A549 (cell line): ENCODE data around the gene CAV2. TPM values are rescaled to one million over a fixed set of nuclear protein-coding genes. Genes with fewer than 3 reads are reported as not detected.

Source experiments
- ATAC-seq, 2 experiments: fragments of 200-7000 bp in 1 of 2; fragments of >200 bp in 1 of 2; cut with Nextera tagmentation in 1 of 2; cut with Tn5 transposase in 1 of 2; 3 replicates each; pipeline versions ENCODE4 v1.8.0 to v1.9.1; 2018 to 2020; ENCODE audit warnings: mild to moderate bottlenecking in 1 of 2, moderate library complexity in 1 of 2
- CTCF ChIA-PET: fragments of 300-600 bp; sonication (Branson Sonifier 250); formaldehyde crosslinking; extraction: SDS; loops from one replicate; lab custom pipeline; 2021; ENCODE audit warnings: antibody characterized with exemption, inconsistent platforms; lab: Yijun Ruan, JAX
- POLR2A ChIA-PET: fragments of 350-600 bp; formaldehyde crosslinking; extraction: SDS; loops from one replicate; lab custom pipeline; 2021; ENCODE audit warnings: antibody characterized with exemption, inconsistent platforms; lab: Yijun Ruan, JAX
- DNase-seq, 2 experiments: peaks; one replicate each; pipeline versions ENCODE4 v3.0.0 to v3.0.0-alpha.2; 2011 to 2016; ENCODE audit warnings: low read depth in 1 of 2, low spot score in 1 of 2
- FAIRE-seq: peaks from 2 replicates; lab custom pipeline; 2011; peaks lifted over from hg19 to GRCh38; lab: Jason Lieb, UNC
- H3K27ac ChIP-seq, 2 experiments: fragments of >200 bp; sonication (Bioruptor Twin); formaldehyde crosslinking; 3 replicates each; pipeline ENCODE4 v1.5.1; 2016 to 2017
- H3K4me1 ChIP-seq: fragments of >200 bp; sonication (Bioruptor Twin); formaldehyde crosslinking; 3 replicates; pipeline ENCODE4 v1.6.1; 2016
- H3K4me2 ChIP-seq: fragments of >200 bp; sonication (Bioruptor Twin); formaldehyde crosslinking; 3 replicates; pipeline ENCODE4 v1.6.1; 2016
- H3K4me3 ChIP-seq: fragments of >200 bp; sonication (Bioruptor Twin); formaldehyde crosslinking; 3 replicates; pipeline ENCODE4 v1.5.1; 2016
- H3K9me3 ChIP-seq: fragments of >200 bp; sonication (Bioruptor Twin); formaldehyde crosslinking; 3 replicates; pipeline ENCODE4 v1.6.1; 2016
- BCL3 ChIP-seq: fragments of >200 bp; sonication (Bioruptor Twin); formaldehyde crosslinking; IDR thresholded peaks from 3 replicates; pipeline ENCODE4 v1.6.1; 2016
- CEBPB ChIP-seq, 2 experiments: fragments of >200 bp in 1 of 2; sonication (Bioruptor Twin) in 1 of 2; formaldehyde crosslinking in 1 of 2; IDR thresholded peaks; 2 replicates each; pipeline ENCODE4 v1.6.1; 2012 to 2016
- EP300 ChIP-seq, 2 experiments: fragments of >200 bp; sonication (Bioruptor Twin); formaldehyde crosslinking; IDR thresholded peaks; 2 replicates in 1 of 2; 3 replicates in 1 of 2; pipeline ENCODE4 v1.6.1; 2016 to 2017
- FOSL2 ChIP-seq, 2 experiments: fragments of 450-650 bp in 1 of 2; fragments of >200 bp in 1 of 2; sonication (Bioruptor Twin) in 1 of 2; formaldehyde crosslinking; IDR thresholded peaks; 2 replicates each; pipeline versions ENCODE4 v1.5.0 to v1.6.1; 2016 to 2020; ENCODE audit warnings: mild to moderate bottlenecking in 1 of 2, moderate library complexity in 1 of 2
- FOXS1 ChIP-seq: fragments of 250-450 bp; sonication (Bioruptor Pico); IDR thresholded peaks from 2 replicates; pipeline ENCODE4 v1.5.0; 2020; ENCODE audit warnings: mild to moderate bottlenecking, moderate library complexity
- GATA3 ChIP-seq: IDR thresholded peaks from 2 replicates; pipeline ENCODE4 v1.6.1; 2012; ENCODE audit warnings: borderline replicate concordance
- HOXA7 ChIP-seq: fragments of 250-450 bp; sonication (Bioruptor Pico); IDR thresholded peaks from 2 replicates; pipeline ENCODE4 v1.5.0; 2020; ENCODE audit warnings: mild to moderate bottlenecking, moderate library complexity
- HOXB5 ChIP-seq: fragments of 250-450 bp; sonication (Bioruptor Pico); IDR thresholded peaks from 2 replicates; pipeline ENCODE4 v1.5.0; 2020; ENCODE audit warnings: mild to moderate bottlenecking, moderate library complexity
- MAX ChIP-seq: IDR thresholded peaks from 2 replicates; pipeline ENCODE4 v1.6.1; 2012
- POLR2AphosphoS2 ChIP-seq: conservative IDR thresholded peaks from 2 replicates; pipeline ENCODE4 v1.6.1; 2012; ENCODE audit warnings: low read length, improper control_type of control experiment, inconsistent platforms
- RAD21 ChIP-seq, 2 experiments: fragments of >200 bp in 1 of 2; sonication (Bioruptor Twin) in 1 of 2; formaldehyde crosslinking in 1 of 2; IDR thresholded peaks in 1 of 2; conservative IDR thresholded peaks in 1 of 2; 2 replicates in 1 of 2; 3 replicates in 1 of 2; pipeline ENCODE4 v1.6.1; 2012 to 2018; ENCODE audit warnings: inconsistent platforms in 1 of 2
- RNF2 ChIP-seq: fragments of 200-600 bp; sonication (generic); IDR thresholded peaks from 2 replicates; pipeline ENCODE4 v1.6.1; 2016; ENCODE audit warnings: low read depth, mild to moderate bottlenecking, antibody characterized with exemption, moderate library complexity, borderline replicate concordance
- USF2 ChIP-seq: fragments of 450-650 bp; IDR thresholded peaks from 2 replicates; pipeline ENCODE4 v1.6.1; 2014; ENCODE audit warnings: antibody characterized with exemption
- ZNF302 ChIP-seq: fragments of 250-450 bp; sonication (Bioruptor Pico); IDR thresholded peaks from 2 replicates; pipeline ENCODE4 v1.9.0; 2021; ENCODE audit warnings: inconsistent platforms, mild to moderate bottlenecking, moderate library complexity
- ZSCAN20 ChIP-seq: fragments of 250-450 bp; sonication (Bioruptor Pico); IDR thresholded peaks from 2 replicates; pipeline ENCODE4 v1.8.0; 2022; ENCODE audit warnings: mild to moderate bottlenecking, moderate library complexity
- WGBS: methylation state at CpG from one replicate; pipeline ENCODE4 v1.1.6; 2017; ENCODE audit errors: missing lambda C conversion rate; 5-methylcytosine and 5-hydroxymethylcytosine counted together
- polyA plus RNA-seq, 4 experiments: library from polyadenylated mRNA; depleted of rRNA in 3 of 4; stranded (reverse); fragments of >200 nt; fragmentation: RNase III in 1 of 4; extraction: RNeasy Plus Mini Kit Qiagen cat#74134 plus additional on column Dnase treatment in 1 of 4; gene quantifications; 2 replicates in 3 of 4; 3 replicates in 1 of 4; pipeline ENCODE4 v1.2.3, GENCODE V29; 2011 to 2017

Gene CAV2
- polyA plus RNA-seq, 2 of the 4 experiments (the other 2 are of a cell fraction), result 156 to 257 TPM

GRCh38 chr7:116521046-116521664, 21.6 kb downstream of the CAV2 start:
- ChIA-PET POLR2A (interaction anchor here (1.0 to 2.2 kb wide), 4 partner anchors 9 to 249 kb away, joined by 3 to 13 read pairs (median 4); partner anchors contain the start of gene CAV2), CTCF (interaction anchor here (0.6 to 1.8 kb wide), 9 partner anchors 10 to 286 kb away, joined by 3 to 11 read pairs (median 3); no protein-coding TSS in a partner anchor)
- DNase-seq, result no peak
- TF ChIP-seq POLR2AphosphoS2 (no peak), BCL3 (no peak), ZSCAN20 (CRISPR knock-in tag) (no peak), USF2 (no peak), GATA3 (no peak)
- WGBS, result 70% methylated on average over 6 of the region's 6 CpGs
- no peaks in the 10 kb centered on the region for H3K9me3 ChIP-seq
- H3K27ac ChIP-seq, result peak overlapping the region; percentile 99
- ATAC-seq, result no peak
- H3K4me3 ChIP-seq, result no peak overlapping the region
- H3K4me2 ChIP-seq, result peak overlapping the region; percentile 98; the same call in 1 of the 3 replicates
- H3K4me1 ChIP-seq, result peaks cover 33% of the 10 kb centered on the region
- no peak for FAIRE-seq

- Histone ChIP-seq H3K4me3 (no peak overlapping the region), H3K27ac (peak overlapping the region; percentile 99), H3K4me2 (peak overlapping the region; percentile 98), H3K9me3 (no peaks in the 10 kb centered on the region), H3K4me1 (peaks cover 37% of the 10 kb centered on the region)
- TF ChIP-seq GATA3, result peak; percentile 59; the same call in 1 of the 2 replicates
- 0 out of 2 replicates have a peak, but pooled peaks have one; percentile 48 for TF ChIP-seq HOXB5
- 0 out of 4 replicates have a peak, but pooled peaks of 1 of the 2 experiments have one; percentile 35 for TF ChIP-seq CEBPB (IDR thresholded peaks at IDR 0.05)
- TF ChIP-seq RNF2, result no peak
- peak in 1 of 2 experiments; percentile 20; a peak in 2 of 5 replicates for TF ChIP-seq RAD21 (conservative IDR thresholded peaks at IDR 0.05 in 1 of 2, IDR thresholded peaks at IDR 0.05 in 1 of 2)
- peak; percentile 52; the same call in 1 of the 2 replicates for TF ChIP-seq FOXS1 (CRISPR knock-in tag)
- TF ChIP-seq POLR2AphosphoS2, result no peak
- TF ChIP-seq ZNF302 (CRISPR knock-in tag), result 0 out of 2 replicates have a peak, but pooled peaks have one; percentile 20
- TF ChIP-seq MAX, result peak; percentile 72
- peak; percentile 8; the same call in 1 of the 2 replicates for TF ChIP-seq FOSL2 (IDR thresholded peaks at IDR 0.05)
- peak; percentile 88 for TF ChIP-seq FOSL2 (CRISPR knock-in tag; IDR thresholded peaks at IDR 0.05)
- ChIA-PET CTCF (interaction anchor here (0.8 to 2.3 kb wide), 8 partner anchors 11 to 286 kb away, joined by 3 to 12 read pairs (median 4); partner anchors contain the start of gene CAV2), POLR2A (interaction anchor here (0.9 to 2.2 kb wide), 3 partner anchors 10 to 23 kb away, joined by 5 to 13 read pairs (median 5); partner anchors contain the start of gene CAV2)
- ATAC-seq (no peak), DNase-seq (peak in 1 of 2 experiments; percentile 80), FAIRE-seq (no peak)
- WGBS, result 3% methylated on average over 5 of the region's 5 CpGs
Observed at GRCh38 chr7:116522247-116522646, 22.7 kb downstream of the CAV2 start.

- under 1% methylated on average over 8 of the region's 10 CpGs for WGBS
- H3K4me3 ChIP-seq, result peak overlapping the region; percentile 78
- peaks cover 53% of the 10 kb centered on the region for H3K4me1 ChIP-seq
- TF ChIP-seq EP300 (IDR thresholded peaks at IDR 0.05) (no peak), HOXA7 (CRISPR knock-in tag) (no peak), GATA3 (no peak)
- ChIA-PET POLR2A (no interaction called here), CTCF (interaction anchor here (1.0 to 2.3 kb wide), 5 partner anchors 13 to 68 kb away, joined by 3 to 12 read pairs (median 4); partner anchors contain the start of gene CAV2)
- peak overlapping the region; percentile 99 for H3K27ac ChIP-seq
- FAIRE-seq, result no peak
- H3K9me3 ChIP-seq, result no peaks in the 10 kb centered on the region
- ATAC-seq, result no peak; a peak in 1 of 6 replicates
- no peak for DNase-seq
- peak overlapping the region; percentile 98 for H3K4me2 ChIP-seq
Observed at GRCh38 chr7:116524221-116524608, 24.7 kb downstream of the CAV2 start.
